ENCODE data around the gene MCC.
"Not testable (repeated sequence)": the region's sequence is repeated elsewhere in the genome, so short reads cannot be mapped to it uniquely, and the experiment has no call there.

The MCC gene

DNA sequence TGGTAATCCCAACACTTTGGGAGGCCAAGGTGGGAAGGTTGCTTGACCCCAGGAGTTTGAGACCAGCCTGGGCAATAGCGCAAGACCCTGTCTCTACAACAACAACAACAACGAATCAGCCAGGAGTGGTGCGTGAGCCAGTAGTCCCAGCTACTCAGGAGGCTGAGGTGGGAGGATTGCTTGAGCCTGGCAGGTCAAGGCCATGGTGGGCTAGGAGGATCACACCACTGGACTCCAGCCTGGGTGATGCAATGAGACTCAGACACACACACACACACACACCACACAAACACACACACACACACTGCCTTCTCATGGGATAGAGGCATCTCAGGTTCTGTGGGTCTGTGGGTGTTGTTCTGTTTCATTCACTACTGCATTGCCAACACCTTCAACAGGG is 396.6 kb downstream of the MCC start:
- H3K9me3 Mint-ChIP-seq, result no peaks in the 10 kb centered on the region
- peaks cover 2% of the 10 kb centered on the region for H3K36me3 Mint-ChIP-seq (ENCODE audit: low read depth)
- no peak for DNase-seq (ENCODE audit: low spot score)
- no peak overlapping the region for H3K27ac Mint-ChIP-seq
- H3K4me1 Mint-ChIP-seq (ENCODE audit: low read depth), result peaks cover 16% of the 10 kb centered on the region
- H3K4me3 Mint-ChIP-seq, result no peak overlapping the region
- H3K27me3 Mint-ChIP-seq (ENCODE audit: low read depth), result peaks cover 21% of the 10 kb centered on the region

GRCh38 chr5:113090336-113091106 is 397.7 kb downstream of the MCC start:
- peaks cover 2% of the 10 kb centered on the region for H3K36me3 Mint-ChIP-seq (ENCODE audit: low read depth)
- peaks cover 16% of the 10 kb centered on the region for H3K4me1 Mint-ChIP-seq (ENCODE audit: low read depth)
- no peak overlapping the region for H3K4me3 Mint-ChIP-seq
- no peaks in the 10 kb centered on the region for H3K9me3 Mint-ChIP-seq
- no peak for DNase-seq (ENCODE audit: low spot score)
- H3K27ac Mint-ChIP-seq, result no peak overlapping the region
- H3K27me3 Mint-ChIP-seq (ENCODE audit: low read depth), result peaks cover 21% of the 10 kb centered on the region

DNA sequence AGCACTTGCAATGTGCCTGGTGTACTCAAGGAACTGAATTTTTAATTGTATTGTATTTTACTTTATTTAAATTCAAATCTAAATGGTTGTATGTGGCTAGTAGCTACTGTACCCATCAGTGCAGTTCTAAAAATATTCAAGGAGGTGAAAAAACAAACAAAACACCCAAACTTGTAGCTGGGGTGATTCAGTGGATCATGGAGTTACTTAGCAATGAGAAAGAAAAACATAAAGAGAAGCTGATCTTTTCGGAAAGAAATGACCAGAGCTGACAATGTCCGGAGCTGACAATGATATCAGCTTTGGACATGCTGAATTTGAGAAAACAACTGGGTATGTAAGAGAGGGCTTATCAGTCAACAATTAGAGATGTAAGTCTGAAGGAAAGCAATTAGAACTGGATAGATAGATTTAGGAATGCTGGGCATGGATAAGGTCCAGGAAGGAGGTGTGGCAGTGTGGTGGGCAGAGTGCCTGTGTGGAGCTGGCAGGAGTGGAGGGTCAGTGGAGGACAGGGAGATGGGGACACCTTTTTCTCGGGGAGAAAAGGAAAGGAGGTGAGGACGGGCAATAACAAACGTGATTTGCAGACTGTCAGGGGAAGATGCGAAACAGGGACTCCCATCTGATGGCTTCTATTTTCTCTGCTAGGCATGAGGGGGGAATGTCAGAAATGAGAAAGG is 398.5 kb downstream of the MCC start:
- Mint-ChIP-seq H3K27ac (no peak overlapping the region), H3K4me1 (ENCODE audit: low read depth) (peaks cover 16% of the 10 kb centered on the region), H3K36me3 (ENCODE audit: low read depth) (peaks cover 2% of the 10 kb centered on the region), H3K4me3 (no peak overlapping the region), H3K9me3 (no peaks in the 10 kb centered on the region), H3K27me3 (ENCODE audit: low read depth) (peaks cover 21% of the 10 kb centered on the region)
- no peak for DNase-seq (ENCODE audit: low spot score)

GRCh38 chr5:113087976-113088514 is 400.2 kb downstream of the MCC start:
- H3K9me3 Mint-ChIP-seq, result no peaks in the 10 kb centered on the region

GRCh38 chr5:113085880-113086409 is 402.3 kb downstream of the MCC start:
- Mint-ChIP-seq H3K9me3 (no peaks in the 10 kb centered on the region), H3K4me3 (no peak overlapping the region), H3K36me3 (ENCODE audit: low read depth) (peaks cover 2% of the 10 kb centered on the region), H3K4me1 (ENCODE audit: low read depth) (peaks cover 11% of the 10 kb centered on the region), H3K27ac (no peak overlapping the region), H3K27me3 (ENCODE audit: low read depth) (peaks cover 14% of the 10 kb centered on the region)
- no peak for DNase-seq (ENCODE audit: low spot score)

More at GRCh38 chr5:113087976-113088514, 400.2 kb downstream of the MCC start:
- Mint-ChIP-seq H3K27me3 (ENCODE audit: low read depth) (peaks cover 21% of the 10 kb centered on the region), H3K4me3 (no peak overlapping the region), H3K36me3 (ENCODE audit: low read depth) (peaks cover 2% of the 10 kb centered on the region), H3K4me1 (ENCODE audit: low read depth) (peaks cover 16% of the 10 kb centered on the region), H3K27ac (no peak overlapping the region)
- DNase-seq (ENCODE audit: low spot score), result no peak

DNA sequence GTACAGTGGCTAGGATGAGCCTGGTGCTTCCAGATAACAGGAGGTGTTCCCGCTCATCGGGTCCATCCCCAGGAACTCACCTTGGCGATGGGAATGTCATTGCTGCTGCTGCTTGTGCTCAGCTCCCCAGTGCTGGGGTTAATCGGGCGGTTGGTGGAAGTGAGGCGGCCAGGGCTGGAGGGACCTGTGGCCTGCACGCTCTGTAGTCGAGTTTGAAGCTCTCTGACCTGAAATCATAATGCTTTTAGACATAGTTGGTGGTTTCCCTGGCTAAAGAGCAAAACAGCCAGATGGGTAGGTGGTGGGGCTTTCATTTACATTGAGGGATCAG is 403.2 kb downstream of the MCC start:
- H3K27me3 Mint-ChIP-seq (ENCODE audit: low read depth), result peaks cover 13% of the 10 kb centered on the region
- no peak overlapping the region for H3K27ac Mint-ChIP-seq
- no peak overlapping the region for H3K4me3 Mint-ChIP-seq
- no peak for DNase-seq (ENCODE audit: low spot score)
- H3K4me1 Mint-ChIP-seq (ENCODE audit: low read depth), result peaks cover 6% of the 10 kb centered on the region
- H3K9me3 Mint-ChIP-seq, result no peaks in the 10 kb centered on the region
- peaks cover 2% of the 10 kb centered on the region for H3K36me3 Mint-ChIP-seq (ENCODE audit: low read depth)

DNA sequence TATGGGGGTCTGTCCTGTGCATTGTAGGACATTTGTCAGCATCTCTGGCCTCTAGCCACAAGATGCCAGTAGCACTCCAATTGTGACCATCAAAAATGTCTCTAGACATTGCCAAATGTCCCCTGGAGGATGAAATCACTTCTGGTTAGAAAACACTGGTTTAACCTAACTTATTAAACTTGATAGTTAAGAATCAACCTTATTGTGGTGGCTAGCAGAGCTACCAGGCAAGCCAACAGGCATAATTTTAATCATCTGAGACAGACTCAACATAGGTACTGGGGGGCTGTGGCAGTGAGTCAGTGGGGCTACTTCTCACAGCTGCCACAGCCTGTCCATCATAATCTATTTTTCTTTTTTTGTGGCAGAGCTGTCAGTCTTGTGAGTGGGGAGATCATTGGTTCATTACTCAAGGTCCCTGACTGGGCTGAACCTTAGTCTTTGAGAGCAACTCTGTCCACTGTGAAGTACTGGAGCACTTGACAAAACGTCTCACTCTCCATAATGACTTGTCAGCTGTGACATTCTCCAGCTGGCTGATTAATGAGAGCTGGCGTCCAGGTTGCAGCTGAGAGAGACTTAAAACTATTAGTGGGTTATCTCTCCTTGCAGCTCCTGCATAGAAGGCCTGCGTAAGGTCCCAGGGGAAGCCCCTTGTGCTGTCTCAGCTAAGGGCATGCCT is 403.7 kb downstream of the MCC start:
- H3K4me3 Mint-ChIP-seq, result no peak overlapping the region
- no peak for DNase-seq (ENCODE audit: low spot score)
- H3K36me3 Mint-ChIP-seq (ENCODE audit: low read depth), result peaks cover 2% of the 10 kb centered on the region
- no peak overlapping the region for H3K27ac Mint-ChIP-seq
- H3K27me3 Mint-ChIP-seq (ENCODE audit: low read depth), result peaks cover 11% of the 10 kb centered on the region
- H3K4me1 Mint-ChIP-seq (ENCODE audit: low read depth), result peaks cover 3% of the 10 kb centered on the region
- H3K9me3 Mint-ChIP-seq, result no peaks in the 10 kb centered on the region

DNA sequence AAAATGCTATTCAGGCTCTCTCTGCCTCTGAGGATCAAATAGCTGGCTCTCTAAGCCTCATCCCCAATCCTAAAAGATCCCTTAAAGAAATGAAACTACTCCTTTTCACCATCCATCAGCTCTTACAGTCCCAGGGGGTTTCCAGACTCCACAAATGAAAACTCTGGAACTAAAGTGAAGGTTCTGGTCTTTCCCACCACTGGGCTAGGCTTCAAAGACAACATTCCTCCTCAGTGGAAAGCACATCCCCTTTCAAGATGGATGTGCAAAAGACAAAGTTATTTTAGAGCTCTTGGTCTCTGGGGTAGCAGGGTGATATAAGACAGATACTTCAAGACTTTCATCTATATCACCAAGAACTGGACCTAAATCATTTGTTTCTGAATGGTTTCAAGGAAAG is 404.8 kb downstream of the MCC start:
- H3K4me3 Mint-ChIP-seq, result no peak overlapping the region
- H3K27me3 Mint-ChIP-seq (ENCODE audit: low read depth), result peaks cover 10% of the 10 kb centered on the region
- no peaks in the 10 kb centered on the region for H3K36me3 Mint-ChIP-seq (ENCODE audit: low read depth)
- peaks cover 1% of the 10 kb centered on the region for H3K4me1 Mint-ChIP-seq (ENCODE audit: low read depth)
- no peak overlapping the region for H3K27ac Mint-ChIP-seq
- no peaks in the 10 kb centered on the region for H3K9me3 Mint-ChIP-seq
- DNase-seq (ENCODE audit: low spot score), result no peak

GRCh38 chr5:113082547-113082905 is 405.7 kb downstream of the MCC start:
- no peak overlapping the region for H3K4me3 Mint-ChIP-seq

GRCh38 chr5:113081881-113082546 is 406.2 kb downstream of the MCC start:
- Mint-ChIP-seq H3K4me3 (no peak overlapping the region), H3K9me3 (peaks cover 8% of the 10 kb centered on the region), H3K27ac (no peak overlapping the region), H3K27me3 (ENCODE audit: low read depth) (peaks cover 14% of the 10 kb centered on the region), H3K4me1 (ENCODE audit: low read depth) (peaks cover 1% of the 10 kb centered on the region), H3K36me3 (ENCODE audit: low read depth) (peaks cover 7% of the 10 kb centered on the region)
- DNase-seq (ENCODE audit: low spot score), result no peak

More at GRCh38 chr5:113082547-113082905, 405.7 kb downstream of the MCC start:
- H3K4me1 Mint-ChIP-seq (ENCODE audit: low read depth), result peaks cover 1% of the 10 kb centered on the region
- H3K9me3 Mint-ChIP-seq, result peaks cover 3% of the 10 kb centered on the region
- no peak for DNase-seq (ENCODE audit: low spot score)
- peaks cover 8% of the 10 kb centered on the region for H3K27me3 Mint-ChIP-seq (ENCODE audit: low read depth)
- peaks cover 3% of the 10 kb centered on the region for H3K36me3 Mint-ChIP-seq (ENCODE audit: low read depth)
- no peak overlapping the region for H3K27ac Mint-ChIP-seq

GRCh38 chr5:113081091-113081839 is 407.0 kb downstream of the MCC start:
- no peak for DNase-seq (ENCODE audit: low spot score)
- H3K9me3 Mint-ChIP-seq, result peaks cover 15% of the 10 kb centered on the region
- peaks cover 11% of the 10 kb centered on the region for H3K36me3 Mint-ChIP-seq (ENCODE audit: low read depth)
- H3K27ac Mint-ChIP-seq, result no peak overlapping the region
- peaks cover 1% of the 10 kb centered on the region for H3K4me1 Mint-ChIP-seq (ENCODE audit: low read depth)
- no peak overlapping the region for H3K4me3 Mint-ChIP-seq
- peaks cover 18% of the 10 kb centered on the region for H3K27me3 Mint-ChIP-seq (ENCODE audit: low read depth)

DNA sequence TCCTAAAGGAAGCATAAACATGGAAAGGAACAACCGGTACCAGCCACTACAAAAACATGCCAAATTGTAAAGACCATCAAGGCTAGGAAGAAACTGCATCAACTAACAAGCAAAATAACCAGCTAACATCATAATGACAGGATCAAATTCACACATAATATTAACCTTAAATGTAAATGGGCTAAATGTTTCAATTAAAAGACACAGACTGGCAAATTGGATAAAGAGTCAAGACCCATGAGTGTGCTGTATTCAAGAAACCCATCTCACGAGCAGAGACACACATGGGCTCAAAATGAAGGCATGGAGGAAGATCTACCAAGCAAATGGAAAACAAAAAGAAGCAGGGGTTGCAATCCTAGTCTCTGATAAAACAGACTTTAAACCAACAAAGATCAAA is 411.6 kb downstream of the MCC start:
- peaks cover 22% of the 10 kb centered on the region for H3K9me3 Mint-ChIP-seq
- H3K4me3 Mint-ChIP-seq; DNase-seq (ENCODE audit: low spot score); H3K27ac Mint-ChIP-seq: not testable (repeated sequence)
- H3K4me1 Mint-ChIP-seq (ENCODE audit: low read depth), result peaks cover 15% of the 10 kb centered on the region
- H3K27me3 Mint-ChIP-seq (ENCODE audit: low read depth), result peaks cover 25% of the 10 kb centered on the region
- H3K36me3 Mint-ChIP-seq (ENCODE audit: low read depth), result peaks cover 12% of the 10 kb centered on the region

DNA sequence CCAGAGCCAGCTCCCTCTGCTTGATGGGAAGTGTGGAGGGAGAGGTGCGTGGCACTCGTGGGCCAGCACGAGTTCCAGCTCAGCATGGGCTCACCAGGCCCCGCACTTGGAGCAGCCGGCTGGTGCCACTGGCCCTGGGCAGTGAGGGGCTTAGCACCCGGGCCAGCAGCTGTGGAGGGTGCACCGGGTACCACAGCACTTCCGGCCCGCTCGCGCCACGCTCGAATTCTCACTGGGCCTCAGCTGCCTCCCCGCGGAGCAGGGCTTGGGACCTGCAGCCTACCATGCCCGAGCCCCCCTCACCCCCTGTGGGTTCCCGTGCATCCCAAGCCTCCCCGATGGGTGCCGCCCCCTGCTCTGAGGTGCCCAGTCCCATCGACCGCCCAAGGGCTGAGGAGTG is 413.2 kb downstream of the MCC start:
- Mint-ChIP-seq H3K4me3 (no peak overlapping the region), H3K27ac (no peak overlapping the region), H3K36me3 (ENCODE audit: low read depth) (peaks cover 12% of the 10 kb centered on the region), H3K27me3 (ENCODE audit: low read depth) (peaks cover 25% of the 10 kb centered on the region), H3K9me3 (peaks cover 22% of the 10 kb centered on the region), H3K4me1 (ENCODE audit: low read depth) (peaks cover 14% of the 10 kb centered on the region)
- DNase-seq (ENCODE audit: low spot score), result no peak
